GM12878 (cell line): ENCODE measurements around the gene CEP295NL. TPM values are rescaled to one million over a fixed set of nuclear protein-coding genes. Genes with fewer than 3 reads are reported as not detected.

Experiments
- ATAC-seq: fragments of 200-7000 bp; cut with Tn5 transposase; 3 replicates; pipeline ENCODE4 v1.9.1; 2020; ENCODE audit warnings: mild to moderate bottlenecking, moderate library complexity
- BruUV-seq: library from RNA; stranded (reverse); fragments of 400-500 nt; replicated peaks from 2 replicates; lab custom pipeline; 2021; lab: Mats Ljungman, UMichigan
- CTCF ChIA-PET: fragments of 300-600 bp; sonication (Branson Sonifier 250); formaldehyde crosslinking; extraction: SDS; loops from one replicate; lab custom pipeline; 2021; ENCODE audit warnings: inconsistent platforms; lab: Yijun Ruan, JAX
- POLR2A ChIA-PET: fragments of 350-600 bp; formaldehyde crosslinking; extraction: SDS; loops from one replicate; lab custom pipeline; 2021; ENCODE audit warnings: inconsistent platforms; lab: Charles Lee
- RAD21 ChIA-PET: fragments of 300-600 bp; sonication (Branson Sonifier 250); formaldehyde crosslinking; loops from one replicate; lab custom pipeline; 2023; ENCODE audit warnings: antibody characterized with exemption; ENCODE audit not compliant: unreplicated experiment; lab: Charles Lee
- SMC1A ChIA-PET: fragments of 300-600 bp; sonication (Branson Sonifier 250); formaldehyde crosslinking; loops from one replicate; lab custom pipeline; 2023; ENCODE audit not compliant: unreplicated experiment, uncharacterized antibody; lab: Charles Lee
- DNase-seq: peaks from one replicate; pipeline ENCODE4 v3.0.0-alpha.2; 2011; ENCODE audit warnings: low read depth, low spot score
- FAIRE-seq: peaks from 3 replicates; lab custom pipeline; 2011; peaks lifted over from hg19 to GRCh38; lab: Jason Lieb, UNC
- H2AFZ ChIP-seq: 2 replicates; pipeline ENCODE4 v1.6.0; 2011; ENCODE audit warnings: low read depth, low read length, control low read depth; ENCODE audit not compliant: control insufficient read depth
- H3K27ac ChIP-seq: 2 replicates; pipeline ENCODE4 v1.5.1; 2011; ENCODE audit warnings: control low read depth; ENCODE audit not compliant: control insufficient read depth, insufficient read depth
- H3K27me3 ChIP-seq, 2 experiments: replicated peaks in 1 of 2; 2 replicates each; pipeline versions ENCODE4 v1.6.0 to v1.6.1; 2011; ENCODE audit warnings: low read length in 1 of 2; ENCODE audit not compliant: control insufficient read depth in 2 of 2, insufficient read depth in 2 of 2
- H3K36me3 ChIP-seq, 2 experiments: 2 replicates each; pipeline ENCODE4 v1.5.1; 2011; ENCODE audit warnings: low read length in 1 of 2; ENCODE audit not compliant: control insufficient read depth in 2 of 2, insufficient read depth in 2 of 2
- H3K4me1 ChIP-seq: 2 replicates; pipeline ENCODE4 v1.6.1; 2011; ENCODE audit warnings: mild to moderate bottlenecking, low read length, moderate library complexity, mixed read lengths; ENCODE audit not compliant: control insufficient read depth, insufficient read depth
- H3K4me2 ChIP-seq: 2 replicates; pipeline ENCODE4 v1.6.0; 2011; ENCODE audit warnings: control low read depth; ENCODE audit not compliant: control insufficient read depth, insufficient read depth
- H3K4me3 ChIP-seq: fragments of 200-600 bp; sonication (generic); 2 replicates; pipeline ENCODE4 v1.5.1; 2016
- H3K79me2 ChIP-seq: 2 replicates; pipeline ENCODE4 v1.6.0; 2011; ENCODE audit warnings: low read length; ENCODE audit not compliant: control insufficient read depth, insufficient read depth
- H3K9ac ChIP-seq: 2 replicates; pipeline ENCODE4 v1.8.0; 2011; ENCODE audit warnings: low read length, control low read depth, mixed read lengths; ENCODE audit not compliant: control insufficient read depth, insufficient read depth
- H3K9me3 ChIP-seq: replicated peaks from 3 replicates; pipeline ENCODE4 v1.5.1; 2011; ENCODE audit warnings: mild to moderate bottlenecking, low read length; ENCODE audit not compliant: control insufficient read depth, insufficient read depth
- H4K20me1 ChIP-seq: 2 replicates; pipeline ENCODE4 v1.6.0; 2011; ENCODE audit not compliant: control insufficient read depth, insufficient read depth
- BHLHE40 ChIP-seq, 2 experiments: fragments of 450-650 bp in 1 of 2; IDR thresholded peaks; 2 replicates each; pipeline ENCODE4 v1.6.1; 2011 to 2017; ENCODE audit warnings: low read depth in 2 of 2, borderline replicate concordance in 1 of 2, improper control_type of control experiment in 1 of 2, low read length in 1 of 2, mild to moderate bottlenecking in 1 of 2
- CBX3 ChIP-seq: fragments of 200-600 bp; sonication (generic); IDR thresholded peaks from 2 replicates; pipeline ENCODE4 v1.6.1; 2016; ENCODE audit warnings: low read depth, borderline replicate concordance
- MAX ChIP-seq: IDR thresholded peaks from 2 replicates; pipeline ENCODE4 v1.6.1; 2012; ENCODE audit warnings: low read depth, low read length, improper control_type of control experiment
- POLR2A ChIP-seq: IDR thresholded peaks from 2 replicates; pipeline ENCODE4 v1.6.1; 2011; ENCODE audit warnings: low read depth, mild to moderate bottlenecking, low read length
- ZNF207 ChIP-seq: fragments of 450-650 bp; IDR thresholded peaks from 2 replicates; pipeline ENCODE4 v1.6.1; 2014; ENCODE audit warnings: antibody characterized with exemption, mild to moderate bottlenecking, borderline replicate concordance
- ZNF384 ChIP-seq: IDR thresholded peaks from 2 replicates; pipeline ENCODE4 v1.6.1; 2012; ENCODE audit warnings: low read depth, mild to moderate bottlenecking, low read length, improper control_type of control experiment, borderline replicate concordance
- WGBS: methylation state at CpG from one replicate; pipeline ENCODE4 v1.1.6; 2016; ENCODE audit warnings: low lambda C conversion rate; ENCODE audit not compliant: insufficient replicate concordance, insufficient coverage; ENCODE audit errors: missing lambda C conversion rate; 5-methylcytosine and 5-hydroxymethylcytosine counted together
- in situ Hi-C: fragments of 300-500 bp; cut with MboI; formaldehyde crosslinking; loops from 9 replicates; pipeline ENCODE4 v1.14.3; 2018; ENCODE audit warnings: mixed read lengths
- intact Hi-C: fragments of 100-400 bp; cut with micrococcal nuclease; formaldehyde crosslinking; loops from one replicate; pipeline ENCODE4 v1.14.2; 2022; ENCODE audit not compliant: unreplicated experiment
- polyA plus RNA-seq, 11 experiments: library from polyadenylated mRNA; depleted of rRNA in 4 of 11; unstranded in 6 of 11; stranded (reverse) in 5 of 11; fragments of >200 nt; fragmentation: Nextera tagmentation in 4 of 11; fragmentation: Illumina TruSeq in 1 of 11; extraction: Ambion mirVana in 4 of 11; extraction: Trizol in 1 of 11; gene quantifications; 1 replicate in 1 of 11; 2 replicates in 10 of 11; pipeline versions ENCODE4 v1.2.1 to v1.2.3, GENCODE V29; 2011 to 2016; ENCODE audit warnings: inconsistent platforms in 2 of 11, missing spikeins in 2 of 11, low read depth in 1 of 11
- total RNA-seq, 4 experiments: library from RNA; depleted of rRNA in 3 of 4; stranded (reverse); fragments of >200 nt in 3 of 4; fragmentation: Illumina TruSeq in 1 of 4; extraction: Trizol in 1 of 4; gene quantifications; 2 replicates each; pipeline versions ENCODE4 v1.2.1 to v1.2.3, GENCODE V29; 2013 to 2021

The CEP295NL gene
- total and polyA plus RNA-seq, 10 of the 15 experiments (the other 5 are each of a cell fraction or from before 2014, with no cell fraction given): not detected

- TF ChIP-seq POLR2A (no peak), MAX (no peak), ZNF207 (no peak)
Measured at GRCh38 chr17:78884148-78884825, 18.7 kb downstream of the CEP295NL start (continued).

GRCh38 chr17:78883533-78884131, 19.4 kb downstream of the CEP295NL start:
- RAD21 ChIA-PET: no interaction called here
- intact Hi-C loops (no loop called here), in situ Hi-C loops (no loop called here)
- peaks cover 0 to 2% of the 10 kb centered on the region in 2 experiments; a peak in 2 of 4 replicates for H3K27me3 ChIP-seq
- H3K4me1 ChIP-seq: peaks cover 13% of the 10 kb centered on the region
- FAIRE-seq (no peak), DNase-seq (no peak), ATAC-seq (no peak)
- H3K36me3 ChIP-seq: no peaks in the 10 kb centered on the region
- CTCF ChIA-PET: no interaction called here
- H3K4me3 ChIP-seq: no peak overlapping the region
- no peaks in the 10 kb centered on the region for H3K9me3 ChIP-seq
- SMC1A ChIA-PET: no interaction called here
- no peak overlapping the region for H3K4me2 ChIP-seq
- BruUV-seq: no TSS peak
- no peaks in the 10 kb centered on the region for H3K79me2 ChIP-seq
- no peak overlapping the region for H3K27ac ChIP-seq
- H2AFZ ChIP-seq: no peak overlapping the region; the same call in 1 of the 2 replicates
- H4K20me1 ChIP-seq: no peaks in the 10 kb centered on the region
- TF ChIP-seq CBX3 (no peak), BHLHE40 (IDR thresholded peaks at IDR 0.05; ENCODE audit: borderline replicate concordance in 1 of 2, low read depth in 2 of 2, low read length in 1 of 2) (peak in 1 of 2 experiments; percentile 46; a peak in 2 of 4 replicates), ZNF384 (no peak)
- POLR2A ChIA-PET: no interaction called here
- no peak overlapping the region for H3K9ac ChIP-seq
- WGBS: 23% methylated on average over 16 of the region's 24 CpGs
